ENCODE measurements around the gene ZNF358.

DNA sequence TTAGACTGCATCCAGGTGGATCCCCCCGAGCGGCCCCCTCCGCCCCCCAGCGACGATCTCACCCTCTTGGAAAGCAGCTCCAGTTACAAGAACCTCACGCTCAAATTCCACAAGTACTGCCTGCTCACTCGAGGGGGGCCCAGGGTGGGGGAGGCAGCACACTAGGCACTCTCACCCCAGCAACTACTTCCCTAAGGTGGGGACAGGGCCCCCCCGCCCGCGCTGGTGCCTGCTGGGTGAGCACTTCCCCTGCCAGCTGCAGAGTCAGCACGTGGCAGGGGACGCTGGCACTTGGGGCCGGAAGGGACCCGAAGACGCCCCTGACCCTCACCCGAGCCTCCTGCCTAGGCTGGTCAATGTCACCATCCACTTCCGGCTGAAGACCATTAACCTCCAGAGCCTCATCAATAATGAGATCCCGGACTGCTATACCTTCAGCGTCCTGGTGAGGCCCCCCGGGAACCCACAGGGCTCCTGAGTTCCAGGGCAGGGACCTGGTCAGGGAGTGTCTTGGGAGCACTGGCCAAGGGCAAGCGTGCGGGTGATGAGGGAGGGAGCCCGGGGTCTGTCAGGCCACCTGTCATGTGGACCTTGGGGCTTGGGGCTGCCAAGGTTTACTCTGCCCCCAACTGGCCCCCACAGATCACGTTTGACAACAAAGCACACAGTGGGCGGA, 11.8 kb downstream of the ZNF358 start:
- TF ChIP-seq POLR2AphosphoS5 (IDR thresholded peaks at IDR 0.05; ENCODE audit: low read depth, low read length), result no peak
- TF ChIP-seq POLR2A (IDR thresholded peaks at IDR 0.05; ENCODE audit: low read depth, low read length), result no peak

All from GM12892 (cell line).